Right lobe of liver (tissue), 4 donors: ENCODE data around the gene MINDY3.
"Not testable (repeated sequence)": the region's sequence is repeated elsewhere in the genome, so short reads cannot be mapped to it uniquely, and the experiment has no call there.

ENCODE experiments used
- CTCF ChIP-seq, 4 donors: fragments of 200-600 bp in 3 of 4; fragments of 450-650 bp in 1 of 4; IDR thresholded peaks; one replicate each; pipeline versions ENCODE4 v1.5.1 to v1.8.0; 2016 to 2022; ENCODE audit warnings: antibody characterized with exemption in 4 of 4, mild to moderate bottlenecking in 2 of 4
- POLR2A ChIP-seq: fragments of 450-650 bp; IDR thresholded peaks from one replicate; pipeline ENCODE4 v1.6.1; 2017; ENCODE audit warnings: antibody characterized with exemption, mild to moderate bottlenecking
- donor health status: DM: no; HTN: no; CAD: no.
- donor health status: DM: no; HTN: no; CAD: no.
- donor health status: DM: no; HTN: yes; CAD: no.

GRCh38 chr10:15774534-15774933, 85.8 kb downstream of the MINDY3 start:
- TF ChIP-seq CTCF (IDR thresholded peaks at IDR 0.05); POLR2A: not testable (repeated sequence)
